G401 (cell line): ENCODE results near the gene BGLAP. TPM values are rescaled to one million over a fixed set of nuclear protein-coding genes. Genes with fewer than 3 reads are reported as not detected.

Experiments
- DNase-seq: peaks from one replicate; pipeline ENCODE4 v3.0.0-alpha.2; 2015; ENCODE audit warnings: low spot score
- in situ Hi-C: cut with HindIII; loops from 2 replicates; pipeline ENCODE4 v1.10.0; 2016; ENCODE audit warnings: low sequenced_read_pairs, mixed read lengths
- total RNA-seq: library from RNA; depleted of rRNA; stranded (reverse); fragments of >200 nt; shearing (Covaris generic); gene quantifications from 2 replicates; pipeline ENCODE4 v1.2.3, GENCODE V29; 2014

BGLAP gene
- total RNA-seq, 1 experiment from 2014 or later: not detected

GRCh38 chr1:156221986-156222692 lies 19.8 kb upstream of the BGLAP start:
- in situ Hi-C loops: loop anchor here (10.0 kb wide), 1 partner anchor 87 kb away; no protein-coding TSS in a partner anchor
- DNase-seq: no peak

GRCh38 chr1:156225677-156226014 lies 16.3 kb upstream of the BGLAP start:
- in situ Hi-C loops: loop anchor here (10.0 kb wide), 1 partner anchor 91 kb away; no protein-coding TSS in a partner anchor
- DNase-seq: no peak

- no peak for DNase-seq
- in situ Hi-C loops: loop anchor here (10.0 kb wide), 1 partner anchor 91 kb away; no protein-coding TSS in a partner anchor
These were observed 15.9 kb upstream of the BGLAP start for GRCh38 chr1:156226116-156226538.

GRCh38 chr1:156226782-156227181 lies 15.2 kb upstream of the BGLAP start:
- in situ Hi-C loops: loop anchor here (10.0 kb wide), 1 partner anchor 92 kb away; no protein-coding TSS in a partner anchor
- DNase-seq: no peak

GRCh38 chr1:156228501-156228900 lies 13.5 kb upstream of the BGLAP start:
- in situ Hi-C loops: loop anchor here (10.0 kb wide), 1 partner anchor 94 kb away; no protein-coding TSS in a partner anchor
- DNase-seq: no peak

GRCh38 chr1:156229809-156230472 lies 12.0 kb upstream of the BGLAP start:
- in situ Hi-C loops: loop anchor here (10.0 kb wide), 1 partner anchor 95 kb away; no protein-coding TSS in a partner anchor
- DNase-seq: no peak

GRCh38 chr1:156230473-156230837 lies 11.5 kb upstream of the BGLAP start:
- no peak for DNase-seq
- in situ Hi-C loops: no loop called here

- in situ Hi-C loops: no loop called here
These were observed 9.6 kb upstream of the BGLAP start for GRCh38 chr1:156232201-156232894.

GRCh38 chr1:156233426-156234127 lies 8.4 kb upstream of the BGLAP start:
- in situ Hi-C loops: no loop called here
- no peak for DNase-seq

More at GRCh38 chr1:156232201-156232894, 9.6 kb upstream of the BGLAP start:
- no peak for DNase-seq

- in situ Hi-C loops: no loop called here
- DNase-seq: no peak
These were observed 5.8 kb upstream of the BGLAP start for GRCh38 chr1:156236164-156236563.

- DNase-seq: no peak
- in situ Hi-C loops: no loop called here
These were observed 3.7 kb upstream of the BGLAP start for GRCh38 chr1:156238248-156238647.

- peak; percentile 41 for DNase-seq
- in situ Hi-C loops: no loop called here
These were observed 623 bp upstream of the BGLAP start for GRCh38 chr1:156241311-156241811.

GRCh38 chr1:156242738-156243137 lies 754 bp downstream of the BGLAP start:
- no peak for DNase-seq
- in situ Hi-C loops: no loop called here

GRCh38 chr1:156244126-156244525 lies 2.1 kb downstream of the BGLAP start:
- in situ Hi-C loops: no loop called here
- no peak for DNase-seq

GRCh38 chr1:156244712-156245111 lies 2.7 kb downstream of the BGLAP start:
- in situ Hi-C loops: no loop called here

GRCh38 chr1:156245451-156246232 lies 3.7 kb downstream of the BGLAP start:
- in situ Hi-C loops: no loop called here
- DNase-seq: no peak

More at GRCh38 chr1:156244712-156245111, 2.7 kb downstream of the BGLAP start:
- DNase-seq: no peak

GRCh38 chr1:156246241-156246780 lies 4.3 kb downstream of the BGLAP start:
- in situ Hi-C loops: no loop called here
- DNase-seq: no peak

GRCh38 chr1:156246781-156247459 lies 4.9 kb downstream of the BGLAP start:
- no peak for DNase-seq
- in situ Hi-C loops: no loop called here
